GM21367 (cell line): ENCODE measurements around the gene RTEL1.
"Not testable (repeated sequence)": the region's sequence is repeated elsewhere in the genome, so short reads cannot be mapped to it uniquely, and the experiment has no call there.

Source experiments
- ATAC-seq: cut with Tn5 transposase; IDR thresholded peaks from one replicate; pipeline ENCODE4 v1.9.1; 2021; ENCODE audit not compliant: unreplicated experiment

Gene RTEL1

DNA sequence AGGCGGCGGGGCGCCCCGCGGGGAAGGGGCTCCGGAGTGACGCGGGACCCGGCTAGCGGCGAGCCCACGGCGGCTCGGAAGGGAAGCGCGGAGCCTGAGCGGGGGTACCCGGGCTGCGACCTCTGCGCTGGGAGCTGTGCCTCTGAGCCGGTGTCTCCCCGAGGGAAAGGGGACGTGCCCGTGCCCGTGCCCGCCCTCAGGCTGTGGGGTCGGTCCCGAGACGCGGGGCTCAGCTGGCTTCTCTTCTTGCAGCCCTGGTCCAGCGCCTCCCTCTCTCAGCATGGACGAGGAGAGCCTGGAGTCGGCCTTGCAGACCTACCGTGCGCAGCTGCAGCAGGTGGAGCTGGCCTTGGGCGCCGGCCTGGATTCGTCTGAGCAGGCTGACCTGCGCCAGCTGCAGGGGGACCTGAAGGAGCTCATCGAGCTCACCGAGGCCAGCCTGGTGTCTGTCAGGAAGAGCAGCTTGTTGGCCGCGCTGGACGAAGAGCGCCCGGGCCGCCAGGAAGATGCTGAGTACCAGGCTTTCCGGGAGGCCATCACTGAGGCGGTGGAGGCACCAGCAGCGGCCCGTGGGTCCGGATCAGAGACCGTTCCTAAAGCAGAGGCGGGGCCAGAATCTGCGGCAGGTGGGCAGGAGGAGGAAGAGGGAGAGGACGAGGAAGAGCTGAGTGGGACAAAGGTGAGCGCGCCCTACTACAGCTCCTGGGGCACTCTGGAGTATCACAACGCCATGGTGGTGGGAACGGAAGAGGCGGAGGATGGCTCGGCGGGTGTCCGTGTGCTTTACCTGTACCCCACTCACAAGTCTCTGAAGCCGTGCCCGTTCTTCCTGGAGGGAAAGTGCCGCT lies 50.4 kb downstream of the RTEL1 start:
- ATAC-seq, result peak; percentile 10

DNA sequence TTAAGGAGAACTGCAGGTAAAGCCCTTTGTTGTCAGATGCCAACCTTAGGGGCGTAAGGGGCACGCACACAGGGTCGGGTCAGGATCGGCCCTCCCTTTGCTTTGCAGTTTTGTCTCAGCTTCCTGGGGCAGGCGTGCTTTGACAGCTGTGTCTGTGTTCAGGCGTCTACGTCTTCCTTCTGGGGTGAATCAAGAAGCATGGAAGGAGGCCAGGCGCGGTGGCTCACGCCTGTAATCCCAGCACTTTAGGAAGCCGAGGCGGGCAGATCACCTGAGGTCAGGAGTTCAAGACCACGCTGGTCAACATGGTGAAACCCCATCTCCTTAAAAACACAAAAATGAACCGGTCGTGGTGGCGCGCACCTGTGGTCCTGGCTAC lies 51.0 kb downstream of the RTEL1 start:
- no peak for ATAC-seq

DNA sequence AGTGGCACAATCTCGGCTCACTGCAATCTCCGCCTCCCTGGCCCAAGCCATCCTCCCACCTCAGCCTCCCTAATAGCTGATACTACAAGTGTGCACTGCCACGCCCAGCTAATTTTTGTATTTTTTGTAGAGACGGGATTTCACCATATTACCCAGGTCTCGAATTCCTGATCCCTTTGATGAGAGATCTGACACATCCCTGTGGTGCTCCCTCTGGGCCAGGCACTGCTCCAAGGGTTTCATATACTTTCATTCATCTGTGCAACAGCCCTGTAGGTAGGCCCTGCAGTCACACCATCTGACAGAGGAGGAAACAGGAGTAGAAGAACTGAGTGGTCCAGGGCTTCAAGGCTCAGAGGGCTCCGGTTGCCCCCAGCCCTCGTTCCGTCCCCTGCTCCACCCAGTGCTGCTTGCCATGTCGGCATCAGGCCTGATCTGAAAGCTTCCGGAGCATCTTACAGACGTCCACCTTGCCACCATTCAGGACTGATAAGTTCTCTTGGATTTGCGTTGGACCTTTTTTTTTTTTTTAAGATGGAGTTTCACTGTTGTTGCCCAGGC lies 53.1 kb downstream of the RTEL1 start:
- no peak for ATAC-seq

DNA sequence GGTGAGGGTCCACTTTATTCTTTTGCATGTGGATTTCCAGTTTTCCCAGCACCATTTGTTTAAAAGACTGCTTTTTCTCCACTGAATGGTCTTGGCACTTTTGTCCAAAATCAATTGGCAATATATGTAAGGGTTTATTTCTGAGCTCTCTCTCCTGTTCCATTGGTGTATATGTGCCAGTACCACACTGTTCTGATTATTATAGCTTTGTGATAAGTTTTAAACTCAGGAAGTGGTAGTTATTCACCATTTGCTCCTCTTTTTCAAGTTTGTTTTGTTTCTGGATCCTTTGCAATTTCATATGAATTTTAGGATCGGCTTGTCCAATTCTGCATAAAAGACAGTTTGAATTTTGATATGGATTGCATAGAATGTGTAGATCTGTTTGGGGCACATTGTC lies 54.1 kb downstream of the RTEL1 start:
- ATAC-seq, result no peak

DNA sequence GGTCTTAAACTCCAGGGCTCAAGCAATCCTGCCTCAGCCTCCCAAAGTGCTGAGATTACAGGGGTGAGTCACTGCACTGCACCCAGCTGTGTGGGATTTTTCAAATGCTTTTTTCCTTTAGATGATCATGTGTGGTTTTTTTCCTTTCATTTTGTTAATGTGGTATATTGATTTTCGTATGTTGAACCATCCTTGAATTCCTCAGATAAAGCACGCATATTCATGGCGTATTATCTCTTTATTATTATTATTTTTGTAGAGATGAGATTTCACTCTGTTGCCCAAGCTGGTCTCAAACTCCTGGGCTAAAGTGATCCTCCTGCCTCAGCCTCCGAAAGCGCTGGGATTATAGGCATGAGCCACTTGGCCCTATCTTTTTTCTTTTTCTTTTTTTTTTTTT lies 56.7 kb downstream of the RTEL1 start:
- ATAC-seq, result no peak

DNA sequence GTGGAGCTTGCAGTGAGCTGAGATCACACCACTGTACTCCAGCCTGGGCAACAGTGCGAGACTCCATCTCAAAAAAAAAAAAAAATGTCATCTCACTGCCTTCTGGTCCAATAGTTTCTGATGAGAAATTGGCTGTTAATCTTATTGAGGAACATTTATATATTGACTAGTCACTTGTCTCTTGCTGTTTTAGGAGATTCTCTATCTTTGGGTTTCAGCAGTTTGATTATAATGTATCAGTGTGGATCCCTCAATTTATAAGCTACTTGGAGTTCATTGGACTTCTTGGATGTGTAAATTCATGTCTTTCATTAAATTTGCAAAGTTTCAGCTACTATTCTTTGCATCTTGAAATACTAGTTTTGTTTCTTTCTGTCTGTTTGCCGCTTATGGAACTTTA lies 60.9 kb downstream of the RTEL1 start:
- ATAC-seq, result no peak

DNA sequence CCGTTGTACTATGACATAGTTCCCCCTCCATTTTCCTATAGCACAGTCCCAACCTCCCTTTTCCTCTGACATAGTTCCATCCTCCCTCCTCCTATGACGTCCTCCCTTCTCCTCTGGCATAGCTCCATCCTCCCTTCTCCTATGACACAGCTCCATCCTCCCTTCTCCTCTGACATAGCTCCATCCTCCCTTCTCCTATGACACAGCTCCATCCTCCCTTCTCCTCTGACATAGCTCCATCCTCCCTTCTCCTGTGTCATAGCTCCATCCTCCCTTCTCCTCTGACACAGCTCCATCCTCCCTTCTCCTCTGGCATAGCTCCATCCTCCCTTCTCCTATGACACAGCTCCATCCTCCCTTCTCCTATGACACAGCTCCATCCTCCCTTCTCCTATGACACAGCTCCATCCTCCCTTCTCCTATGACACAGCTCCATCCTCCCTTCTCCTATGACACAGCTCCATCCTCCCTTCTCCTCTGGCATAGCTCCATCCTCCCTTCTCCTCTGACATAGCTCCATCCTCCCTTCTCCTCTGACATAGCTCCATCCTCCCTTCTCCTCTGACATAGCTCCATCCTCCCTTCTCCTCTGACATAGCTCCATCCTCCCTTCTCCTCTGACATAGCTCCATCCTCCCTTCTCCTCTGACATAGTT lies 65.0 kb downstream of the RTEL1 start:
- not testable (repeated sequence) for ATAC-seq

DNA sequence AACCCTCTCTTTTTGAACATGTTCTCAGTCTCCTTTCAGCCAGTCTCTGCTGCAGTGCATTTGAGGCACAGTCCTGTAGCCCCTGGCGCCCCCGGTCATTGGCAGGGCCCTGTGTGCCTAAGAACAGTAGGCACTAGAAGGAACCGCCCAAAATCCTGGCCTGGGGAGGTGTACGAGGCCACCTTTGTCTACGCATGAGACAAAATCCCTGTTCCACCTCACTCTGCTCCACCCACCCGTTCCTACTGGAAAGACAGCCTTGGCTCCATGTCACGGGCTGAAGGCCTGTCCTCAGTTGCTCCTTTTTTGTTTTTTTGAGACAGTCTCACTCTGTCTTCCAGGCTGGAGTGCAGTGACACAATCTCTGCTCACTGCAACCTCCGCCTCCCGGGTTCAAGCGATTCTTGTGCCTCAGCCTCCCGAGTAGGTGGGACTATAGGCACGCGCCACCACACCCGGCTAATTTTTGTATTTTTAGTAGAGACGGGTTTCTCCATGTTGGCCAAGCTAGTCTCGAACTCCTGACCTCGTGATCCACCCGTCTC lies 72.1 kb downstream of the RTEL1 start:
- ATAC-seq, result not testable (repeated sequence)

DNA sequence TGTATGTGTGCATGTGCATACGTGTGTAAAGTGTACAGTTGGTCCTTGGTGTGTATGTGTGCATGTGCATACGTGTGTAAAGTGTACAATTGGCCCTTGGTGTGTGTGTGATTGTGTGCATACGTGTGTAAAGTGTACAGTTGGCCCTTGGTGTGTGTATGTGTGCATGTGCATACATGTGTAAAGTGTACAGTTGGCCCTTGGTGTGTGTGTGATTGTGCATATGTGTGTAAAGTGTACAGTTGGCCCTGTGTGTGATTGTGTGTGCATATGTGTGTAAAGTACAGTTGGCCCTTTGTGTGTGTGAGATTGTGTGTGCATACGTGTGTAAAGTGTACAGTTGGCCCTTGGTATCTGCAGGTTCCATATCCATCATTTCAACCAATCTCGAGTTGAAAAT lies 73.3 kb downstream of the RTEL1 start:
- ATAC-seq, result no peak

DNA sequence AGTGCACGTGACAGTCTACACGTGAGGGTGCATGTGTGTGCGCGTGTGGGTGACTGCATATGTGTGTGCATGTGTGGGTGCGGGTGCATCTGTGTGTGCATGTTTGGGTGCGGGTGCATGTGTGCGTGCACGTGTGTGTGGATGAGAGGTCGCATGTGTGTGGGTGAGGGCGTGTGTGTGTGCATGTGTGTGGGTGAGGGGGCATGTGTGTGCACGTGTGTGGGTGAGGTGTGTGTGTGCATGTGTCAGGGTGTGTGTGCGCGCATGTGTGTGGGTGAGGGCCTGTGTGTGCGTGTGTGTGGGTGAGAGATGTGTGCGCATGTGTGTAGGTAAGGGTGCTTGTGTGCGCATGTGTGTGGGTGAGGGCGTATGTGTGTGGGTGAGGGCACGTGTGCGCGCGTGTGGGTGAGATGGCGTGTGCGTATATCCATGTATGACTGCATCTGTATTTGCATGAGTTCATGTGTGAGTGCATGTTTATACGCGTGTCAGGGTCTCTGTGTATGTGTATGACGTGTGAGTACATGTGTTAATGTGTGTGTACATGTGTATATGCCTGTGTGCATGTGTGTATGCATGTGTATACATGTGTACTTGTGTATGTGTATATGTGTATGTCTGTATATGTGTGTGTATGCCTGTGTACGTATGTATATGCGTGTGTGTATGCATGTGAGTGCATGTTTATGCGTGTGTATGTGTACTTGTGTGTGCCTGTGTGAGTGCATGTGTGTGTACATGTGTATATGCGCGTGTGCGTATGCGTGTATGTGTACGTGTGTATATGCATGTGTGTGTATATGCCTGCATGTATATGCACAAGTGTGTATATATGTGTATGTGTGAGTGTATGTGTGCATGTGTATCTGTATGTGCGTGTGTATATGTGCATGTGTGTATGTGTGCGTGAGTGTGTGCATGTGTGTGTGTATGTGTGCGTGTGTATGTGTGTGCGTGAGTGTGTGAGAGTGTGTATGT lies 74.3 kb downstream of the RTEL1 start:
- ATAC-seq, result no peak

DNA sequence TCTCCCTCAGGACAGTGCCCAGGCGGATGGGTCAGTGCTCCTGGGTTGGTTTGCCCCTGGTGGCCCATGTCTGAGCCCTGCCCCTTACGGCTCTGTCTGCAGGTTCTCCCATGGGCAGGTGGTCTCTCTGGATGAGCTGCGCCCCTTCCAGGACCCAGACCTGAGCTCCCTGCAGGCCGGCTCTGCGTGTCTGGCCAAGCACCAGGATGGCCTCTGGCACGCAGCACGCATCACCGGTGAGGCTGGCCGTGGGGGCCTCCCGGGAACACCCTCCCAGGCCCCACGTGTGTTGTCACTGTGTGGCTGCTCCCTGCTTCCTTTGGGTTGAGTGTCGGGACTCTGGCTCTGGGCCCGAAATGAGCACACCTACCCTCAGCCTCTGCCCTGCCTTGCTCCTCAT lies 75.0 kb downstream of the RTEL1 start:
- ATAC-seq, result no peak

DNA sequence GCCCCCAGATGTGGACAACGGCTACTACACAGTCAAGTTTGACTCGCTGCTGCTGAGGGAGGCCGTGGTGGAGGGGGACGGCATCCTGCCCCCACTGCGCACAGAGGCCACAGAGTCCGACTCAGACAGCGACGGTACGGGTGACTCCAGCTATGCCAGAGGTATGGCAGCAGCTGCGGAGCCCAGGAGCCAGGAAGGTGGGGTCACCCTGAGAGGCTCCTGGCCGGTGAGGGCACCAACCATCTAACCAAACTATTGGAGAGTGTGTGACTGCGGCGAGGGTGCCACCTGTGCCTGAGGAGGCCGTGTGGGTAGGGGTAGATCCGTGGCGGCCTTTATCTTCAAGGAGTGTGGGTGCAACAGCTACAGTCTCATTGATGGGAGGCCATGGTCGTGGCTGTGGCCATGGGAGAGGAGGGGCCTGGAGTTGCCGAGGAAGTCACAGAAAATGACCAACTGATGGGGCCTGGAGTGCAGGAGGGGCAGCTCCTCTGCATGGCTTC lies 75.5 kb downstream of the RTEL1 start:
- ATAC-seq, result no peak

DNA sequence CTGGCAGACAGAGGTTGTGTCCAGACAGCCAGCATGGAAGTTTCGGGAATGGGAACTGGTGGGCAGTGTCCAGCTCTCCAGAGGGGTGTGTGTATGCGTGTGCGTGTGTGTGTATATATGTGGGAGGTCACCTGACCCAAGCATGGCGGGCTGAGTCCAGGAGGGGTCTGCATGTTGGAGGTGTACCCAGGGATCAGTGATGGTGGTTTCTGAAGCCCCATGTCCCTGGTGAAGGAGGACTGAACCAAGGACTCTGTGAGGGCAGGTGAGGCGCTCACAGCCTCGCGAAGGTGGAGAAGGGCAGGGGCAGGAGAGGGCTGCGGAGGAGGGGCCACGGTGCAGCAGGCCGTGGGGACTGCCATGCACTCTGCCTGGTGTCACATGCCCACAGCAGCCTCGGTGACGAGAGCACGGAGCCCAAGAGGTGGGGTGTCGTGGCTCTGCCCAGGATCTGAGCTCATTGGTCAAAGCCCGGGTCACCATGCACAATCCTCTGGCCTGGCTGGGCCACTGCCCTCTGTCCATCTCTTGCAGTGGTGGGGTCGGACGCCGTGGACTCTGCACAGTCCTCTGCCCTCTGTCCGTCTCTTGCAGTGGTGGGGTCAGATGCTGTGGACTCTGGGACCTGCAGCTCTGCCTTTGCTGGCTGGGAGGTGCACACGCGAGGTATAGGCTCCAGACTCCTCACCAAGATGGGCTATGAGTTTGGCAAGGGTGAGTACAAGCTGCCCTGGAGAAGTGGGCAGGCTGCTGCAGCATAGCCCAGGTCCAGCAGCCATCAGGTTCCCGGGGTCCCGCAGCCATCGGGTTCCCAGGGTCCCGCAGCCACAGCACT lies 76.2 kb downstream of the RTEL1 start:
- no peak for ATAC-seq

DNA sequence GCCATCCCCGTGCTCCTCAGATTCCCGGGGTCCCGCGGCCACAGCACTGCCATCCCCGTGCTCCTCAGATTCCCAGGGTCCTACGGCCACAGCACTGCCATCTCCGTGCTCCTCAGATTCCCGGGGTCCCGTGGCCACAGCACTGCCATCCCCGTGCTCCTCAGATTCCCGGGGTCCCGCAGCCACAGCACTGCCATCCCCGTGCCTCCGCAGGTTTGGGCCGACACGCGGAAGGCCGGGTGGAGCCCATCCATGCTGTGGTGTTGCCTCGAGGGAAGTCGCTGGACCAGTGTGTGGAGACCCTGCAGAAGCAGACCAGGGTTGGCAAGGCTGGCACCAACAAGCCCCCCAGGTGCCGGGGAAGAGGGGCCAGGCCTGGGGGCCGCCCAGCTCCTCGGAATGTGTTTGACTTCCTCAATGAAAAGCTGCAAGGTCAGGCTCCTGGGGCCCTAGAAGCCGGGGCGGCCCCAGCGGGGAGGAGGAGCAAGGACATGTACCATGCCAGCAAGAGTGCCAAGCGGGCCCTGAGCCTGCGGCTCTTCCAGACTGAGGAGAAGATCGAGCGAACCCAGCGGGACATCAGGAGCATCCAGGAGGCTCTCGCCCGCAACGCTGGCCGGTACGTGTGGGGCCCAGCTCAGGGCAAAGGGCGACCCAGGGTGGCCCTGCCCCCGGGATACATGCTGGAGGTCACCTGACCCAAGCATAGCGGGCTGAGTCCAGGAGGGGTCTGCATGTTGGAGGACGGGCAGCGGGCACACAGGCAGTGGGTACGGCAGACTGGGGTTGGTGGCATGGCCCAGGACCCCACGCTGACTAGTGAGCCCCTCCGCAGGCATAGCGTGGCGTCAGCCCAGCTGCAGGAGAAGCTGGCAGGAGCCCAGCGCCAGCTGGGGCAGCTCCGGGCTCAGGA lies 77.1 kb downstream of the RTEL1 start:
- no peak for ATAC-seq

DNA sequence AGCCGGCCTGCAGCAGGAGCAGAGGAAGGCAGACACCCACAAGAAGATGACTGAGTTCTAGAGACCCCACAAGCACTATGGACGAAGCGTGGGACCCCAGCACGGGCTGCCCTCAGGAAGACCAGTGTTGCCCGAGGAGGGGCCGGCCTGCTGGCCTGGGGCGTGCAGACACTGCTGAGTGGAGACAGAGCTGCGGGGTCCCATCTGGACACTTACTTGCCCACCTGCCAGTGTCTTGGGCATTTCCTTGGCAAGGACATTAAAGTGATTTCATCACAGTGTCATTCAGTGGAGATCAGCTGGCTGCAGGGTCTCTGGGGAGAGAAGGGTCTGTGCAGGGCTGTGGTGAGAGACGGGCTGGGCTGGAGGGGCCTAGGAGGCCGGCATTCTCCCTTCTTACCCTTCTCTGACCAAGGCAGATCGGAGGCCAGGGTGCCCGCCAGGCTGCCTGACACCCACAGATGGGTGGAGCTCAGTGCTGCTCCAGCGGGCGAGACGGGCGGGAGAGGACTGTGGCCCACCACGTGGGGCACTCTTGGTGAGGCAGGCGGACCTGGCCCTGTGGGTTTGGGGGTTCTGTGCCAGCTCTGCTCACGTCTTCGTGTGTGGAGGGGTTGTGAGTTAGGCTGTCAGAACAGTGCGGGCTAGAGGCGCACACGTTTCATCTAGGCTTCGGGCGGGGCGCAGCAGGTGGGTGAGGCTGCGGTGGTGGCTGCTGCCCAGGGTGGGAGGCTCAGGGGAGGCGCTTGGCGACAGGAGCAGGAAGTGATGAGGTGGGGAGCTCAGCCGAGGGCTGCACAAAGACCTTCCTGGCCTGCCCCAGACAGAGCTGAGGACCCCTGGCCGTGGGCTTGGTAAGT lies 78.0 kb downstream of the RTEL1 start, which contains the start of gene LIME1:
LIME1 (plus strand) TSS at position 806 of the 860 bp plus-strand sequence. CDS start 886 bp downstream, outside the sequence.
- no peak for ATAC-seq

DNA sequence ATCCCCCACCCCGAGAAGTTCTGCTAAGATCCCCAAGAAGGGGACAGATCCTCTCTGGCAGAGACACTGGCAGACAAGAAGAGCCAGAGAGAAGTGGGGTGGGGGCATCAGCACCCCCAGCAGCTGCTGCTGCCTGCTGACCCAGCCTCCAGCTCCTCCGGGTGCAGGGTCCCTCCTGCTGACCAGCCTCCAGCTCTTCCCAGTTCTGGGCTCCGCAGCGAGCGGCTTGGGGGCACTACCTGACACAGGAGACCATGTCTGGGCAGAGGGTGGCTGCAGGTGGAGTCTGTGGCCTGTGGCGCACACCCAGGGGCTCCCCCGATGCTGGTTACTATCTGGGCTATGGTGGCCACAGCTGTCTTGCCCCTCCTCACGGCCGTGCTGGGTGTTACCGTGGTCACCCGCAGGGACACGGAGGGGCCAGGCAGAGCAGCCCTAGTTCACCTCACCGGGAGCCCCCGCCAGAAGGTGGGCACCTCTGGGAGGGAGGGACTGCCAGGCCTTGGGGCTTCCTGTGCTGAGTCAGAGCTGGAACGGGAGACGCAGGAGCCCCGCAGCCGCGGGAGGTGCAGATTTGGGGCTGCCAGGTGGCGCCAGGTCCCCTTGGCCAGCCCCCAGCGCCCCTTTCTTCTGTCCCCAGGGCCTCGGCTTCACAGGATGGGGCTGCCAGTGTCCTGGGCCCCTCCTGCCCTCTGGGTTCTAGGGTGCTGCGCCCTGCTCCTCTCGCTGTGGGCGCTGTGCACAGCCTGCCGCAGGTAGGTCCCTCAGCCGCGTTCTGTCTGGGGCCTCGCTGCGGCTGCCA lies 79.0 kb downstream of the RTEL1 start:
- no peak for ATAC-seq

DNA sequence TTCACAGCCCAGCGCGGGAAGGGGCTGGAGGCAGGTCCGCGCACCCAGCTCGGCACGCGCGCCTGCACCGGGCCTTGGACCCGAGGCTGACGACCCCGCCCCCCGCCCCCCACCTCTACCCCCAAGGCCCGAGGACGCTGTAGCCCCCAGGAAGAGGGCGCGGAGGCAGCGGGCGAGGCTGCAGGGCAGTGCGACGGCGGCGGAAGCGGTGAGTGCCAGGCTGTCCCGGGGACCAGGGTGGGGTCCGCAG lies 79.5 kb downstream of the RTEL1 start:
- ATAC-seq, result no peak
